ENCODE data around the gene RUNX2. TPM values are rescaled to one million over a fixed set of nuclear protein-coding genes. Genes with fewer than 3 reads are reported as not detected.

RUNX2 gene
- total and polyA plus RNA-seq, 2 of the 8 experiments (the other 6 are each of a cell fraction or from before 2014, with no cell fraction given): 0.26 to 1.2 TPM

- Histone ChIP-seq H2BK5ac (ENCODE audit: low read depth, low read length) (no peak overlapping the region), H3K4me2 (ENCODE audit: insufficient read depth in 1 of 2, low read depth in 2 of 2, low read length in 2 of 2) (no peak overlapping the region), H3K14ac (ENCODE audit: insufficient read length) (no peak overlapping the region), H3K4ac (replicated peaks; ENCODE audit: insufficient read length, low read depth, low read length) (no peak overlapping the region), H3K23ac (ENCODE audit: insufficient read length) (no peak overlapping the region), H2AK5ac (ENCODE audit: low read depth, low read length) (no peak overlapping the region), H2BK20ac (ENCODE audit: low read length) (no peak overlapping the region), H3K23me2 (ENCODE audit: low read depth, low read length) (peaks cover 6% of the 10 kb centered on the region; the same call in 1 of the 2 replicates), H3K9ac (replicated peaks in 1 of 4; ENCODE audit: extremely low read depth in 1 of 4, low read depth in 3 of 4, low read length in 3 of 4) (no peak overlapping the region), H3K79me1 (ENCODE audit: low read depth, low read length) (no peaks in the 10 kb centered on the region), H4K8ac (ENCODE audit: extremely low read depth, insufficient read depth, low read length) (no peak overlapping the region), H4K5ac (ENCODE audit: insufficient read length, low read depth, low read length) (no peak overlapping the region), H2BK12ac (ENCODE audit: low read depth, low read length) (no peak overlapping the region), H3K18ac (ENCODE audit: extremely low read depth, low read length) (no peak overlapping the region), H4K20me1 (replicated peaks in 1 of 2; ENCODE audit: control insufficient read depth in 1 of 2, insufficient read depth in 2 of 2, low read length in 2 of 2) (peaks cover 0 to 4% of the 10 kb centered on the region in 2 experiments), H3K79me2 (ENCODE audit: control insufficient read depth in 1 of 2, insufficient read depth in 2 of 2, low read length in 2 of 2) (no peaks in the 10 kb centered on the region), H2BK120ac (replicated peaks; ENCODE audit: low read depth, low read length) (no peak overlapping the region), H2AFZ (ENCODE audit: low read length) (no peak overlapping the region), H3K4me1 (replicated peaks in 1 of 4; ENCODE audit: control insufficient read depth in 3 of 4, insufficient read depth in 4 of 4, low read length in 3 of 4) (no peaks in the 10 kb centered on the region), H4K91ac (replicated peaks; ENCODE audit: insufficient read length, low read length) (no peak overlapping the region), H3K9me3 (ENCODE audit: insufficient read depth in 2 of 2, low read depth in 1 of 2, low read length in 1 of 2) (no peaks in the 10 kb centered on the region), H3K36me3 (ENCODE audit: control insufficient read depth in 2 of 4, insufficient read depth in 4 of 4, low read length in 3 of 4) (no peaks in the 10 kb centered on the region), H3K27ac (ENCODE audit: low read depth, low read length) (no peak overlapping the region), H3K27me3 (replicated peaks in 1 of 4; ENCODE audit: control insufficient read depth in 3 of 4, extremely low read depth in 1 of 4, insufficient read depth in 3 of 4, low read length in 3 of 4) (peaks cover 0 to 1% (median 0%) of the 10 kb centered on the region in 4 experiments; a peak in 1 of 7 replicates), H3K56ac (replicated peaks; ENCODE audit: insufficient read length, low read depth, low read length) (no peak overlapping the region), H2BK15ac (ENCODE audit: low read length) (no peak overlapping the region), H3K4me3 (ENCODE audit: extremely low read depth in 1 of 4, insufficient read depth in 2 of 4, low read depth in 3 of 4, low read length in 4 of 4) (no peak overlapping the region)
- WGBS, 2 experiments (ENCODE audit: extremely low coverage in 1 of 2, insufficient coverage in 1 of 2, insufficient read length in 1 of 2, insufficient replicate concordance in 2 of 2, low coverage in 1 of 2, low lambda C conversion rate in 2 of 2, missing lambda C conversion rate in 1 of 2): 43% methylated on average over 1 of the region's 1 CpG; no CpG with 5 or more reads in 1 of the 2 experiments
- ChIA-PET POLR2A (ENCODE audit: partially characterized antibody) (no interaction called here), CTCF (ENCODE audit: partially characterized antibody) (interaction anchor here (0.6 kb wide), 1 partner anchor 947 kb away, joined by 3 read pairs; no protein-coding TSS in a partner anchor)
- FAIRE-seq (no peak), DNase-seq (ENCODE audit: low read depth in 1 of 2, low spot score in 2 of 2) (no peak)
- TF ChIP-seq USF2 (IDR thresholded peaks at IDR 0.05; ENCODE audit: low read length) (no peak), KDM1A (IDR thresholded peaks at IDR 0.05; ENCODE audit: borderline replicate concordance, low read length) (no peak), JUN (IDR thresholded peaks at IDR 0.05; ENCODE audit: low read depth, low read length) (no peak), SP2 (IDR thresholded peaks at IDR 0.05; ENCODE audit: low read length) (no peak), RFX5 (IDR thresholded peaks at IDR 0.05; ENCODE audit: borderline replicate concordance, low read depth, low read length) (no peak), SIRT6 (IDR thresholded peaks at IDR 0.05; ENCODE audit: low read length) (no peak), CBX8 (IDR thresholded peaks at IDR 0.05; ENCODE audit: borderline replicate concordance, low read depth, low read length) (no peak), GABPA (IDR thresholded peaks at IDR 0.05; ENCODE audit: borderline replicate concordance, insufficient read depth, low read length) (no peak), NANOG (IDR thresholded peaks at IDR 0.05; ENCODE audit: insufficient read depth, low read depth, low read length, poor library complexity, severe bottlenecking) (no peak), CHD2 (IDR thresholded peaks at IDR 0.05; ENCODE audit: low read length) (no peak), SIX5 (IDR thresholded peaks at IDR 0.05; ENCODE audit: low read depth, low read length) (no peak), EP300 (IDR thresholded peaks at IDR 0.05; ENCODE audit: borderline replicate concordance in 1 of 2, low read depth in 2 of 2, low read length in 2 of 2) (no peak), RNF2 (IDR thresholded peaks at IDR 0.05; ENCODE audit: borderline replicate concordance, low read depth, low read length, missing control alignments, poor library complexity, severe bottlenecking) (no peak)
These were observed 226.5 kb downstream of the RUNX2 start for GRCh38 chr6:45554591-45554990.

Data from H1 (cell line).